HEK293T (cell line): ENCODE measurements around the gene PCDHA2.

Experiments used
- BHLHE40 ChIP-seq: fragments of 450-650 bp; IDR thresholded peaks from 2 replicates; pipeline ENCODE4 v1.6.1; 2016; ENCODE audit warnings: mild to moderate bottlenecking, moderate library complexity, borderline replicate concordance
- CTBP1 ChIP-seq: fragments of 450-650 bp; IDR thresholded peaks from 2 replicates; pipeline ENCODE4 v1.6.1; 2016; ENCODE audit warnings: borderline replicate concordance
- ELF4 ChIP-seq: fragments of 450-650 bp; IDR thresholded peaks from 2 replicates; pipeline ENCODE4 v1.6.1; 2017; ENCODE audit warnings: antibody characterized with exemption
- FOXK2 ChIP-seq: fragments of 450-650 bp; IDR thresholded peaks from 2 replicates; pipeline ENCODE4 v1.6.1; 2016; ENCODE audit warnings: mild to moderate bottlenecking
- FOXM1 ChIP-seq: fragments of 450-650 bp; IDR thresholded peaks from 2 replicates; pipeline ENCODE4 v1.6.1; 2017; ENCODE audit warnings: mild to moderate bottlenecking, borderline replicate concordance
- HDGF ChIP-seq: fragments of 450-650 bp; IDR thresholded peaks from 2 replicates; pipeline ENCODE4 v1.6.1; 2017; ENCODE audit warnings: antibody characterized with exemption, borderline replicate concordance
- LEF1 ChIP-seq: fragments of 450-650 bp; IDR thresholded peaks from 2 replicates; pipeline ENCODE4 v1.6.1; 2017; ENCODE audit warnings: mild to moderate bottlenecking, borderline replicate concordance
- NFRKB ChIP-seq: fragments of 450-650 bp; IDR thresholded peaks from 2 replicates; pipeline ENCODE4 v1.6.1; 2016; ENCODE audit warnings: mild to moderate bottlenecking, moderate library complexity
- SP1 ChIP-seq: fragments of 450-650 bp; IDR thresholded peaks from 2 replicates; pipeline ENCODE4 v1.6.1; 2017
- TARDBP ChIP-seq: fragments of 450-650 bp; IDR thresholded peaks from 2 replicates; pipeline ENCODE4 v1.6.1; 2016
- ZNF384 ChIP-seq: fragments of 450-650 bp; IDR thresholded peaks from 2 replicates; pipeline ENCODE4 v1.6.1; 2016
- TF ChIP-seq, protein P1 (sequence below): fragments of 450-650 bp; IDR thresholded peaks from 2 replicates; pipeline ENCODE4 v1.6.1; 2016

DNA sequence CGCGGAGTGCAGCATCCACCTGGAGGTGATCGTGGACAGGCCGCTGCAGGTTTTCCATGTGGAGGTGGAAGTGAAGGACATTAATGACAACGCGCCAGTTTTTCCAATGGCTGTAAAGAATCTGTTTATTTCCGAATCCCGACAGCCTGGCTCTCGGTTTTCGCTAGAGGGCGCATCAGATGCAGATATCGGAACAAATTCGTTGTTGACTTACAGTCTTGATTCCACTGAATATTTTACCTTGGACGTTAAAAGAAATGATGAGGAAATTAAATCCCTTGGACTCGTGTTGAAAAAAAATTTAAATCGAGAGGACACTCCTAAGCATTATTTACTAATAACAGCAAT is 6.8 kb downstream of the PCDHA2 start:
- TF ChIP-seq TARDBP (no peak), NFRKB (no peak), FOXM1 (no peak), HDGF (no peak), SP1 (no peak), ELF4 (no peak), ZNF384 (no peak), CTBP1 (no peak), BHLHE40 (no peak), FOXK2 (no peak), LEF1 (no peak)
- TF ChIP-seq, protein P1, sequence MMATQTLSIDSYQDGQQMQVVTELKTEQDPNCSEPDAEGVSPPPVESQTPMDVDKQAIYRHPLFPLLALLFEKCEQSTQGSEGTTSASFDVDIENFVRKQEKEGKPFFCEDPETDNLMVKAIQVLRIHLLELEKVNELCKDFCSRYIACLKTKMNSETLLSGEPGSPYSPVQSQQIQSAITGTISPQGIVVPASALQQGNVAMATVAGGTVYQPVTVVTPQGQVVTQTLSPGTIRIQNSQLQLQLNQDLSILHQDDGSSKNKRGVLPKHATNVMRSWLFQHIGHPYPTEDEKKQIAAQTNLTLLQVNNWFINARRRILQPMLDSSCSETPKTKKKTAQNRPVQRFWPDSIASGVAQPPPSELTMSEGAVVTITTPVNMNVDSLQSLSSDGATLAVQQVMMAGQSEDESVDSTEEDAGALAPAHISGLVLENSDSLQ = no peak
